ENCODE measurements around the gene RBBP4.
A peak's percentile ranks its signal among the peaks of the same experiment; 100 is the strongest.
"Not testable (repeated sequence)": the region's sequence is repeated elsewhere in the genome, so short reads cannot be mapped to it uniquely, and the experiment has no call there.

Gene RBBP4

GRCh38 chr1:32693455-32694174, 42.6 kb downstream of the RBBP4 start:
- DNase-seq (ENCODE audit: low spot score) = no peak

- peak; percentile 77 for DNase-seq (ENCODE audit: low spot score)
These were observed 44.3 kb downstream of the RBBP4 start for GRCh38 chr1:32695098-32695904.

- no peak for DNase-seq (ENCODE audit: low spot score)
These were observed 45.0 kb downstream of the RBBP4 start for GRCh38 chr1:32696041-32696440.

GRCh38 chr1:32696996-32697395, 46.0 kb downstream of the RBBP4 start:
- DNase-seq (ENCODE audit: low spot score) = not testable (repeated sequence)

GRCh38 chr1:32701421-32701911, 50.5 kb downstream of the RBBP4 start:
- peak; percentile 10 for DNase-seq (ENCODE audit: low spot score)

- DNase-seq (ENCODE audit: low spot score) = peak; percentile 24
These were observed 51.1 kb downstream of the RBBP4 start for GRCh38 chr1:32701951-32702598.

GRCh38 chr1:32702599-32703478, 51.8 kb downstream of the RBBP4 start, which contains the start of gene SYNC:
Gene SYNC (minus strand): TSS chr1:32702770. CDS start chr1:32702660, 110 bp downstream.
- peak; percentile 90 for DNase-seq (ENCODE audit: low spot score)

GRCh38 chr1:32703479-32704291, 52.7 kb downstream of the RBBP4 start:
- peak; percentile 92 for DNase-seq (ENCODE audit: low spot score)

- DNase-seq (ENCODE audit: low spot score) = no peak
These were observed 54.5 kb downstream of the RBBP4 start for GRCh38 chr1:32705516-32705915.

- DNase-seq (ENCODE audit: low spot score) = peak; percentile 1
These were observed 55.5 kb downstream of the RBBP4 start for GRCh38 chr1:32706491-32706890.

- no peak for DNase-seq (ENCODE audit: low spot score)
These were observed 58.1 kb downstream of the RBBP4 start for GRCh38 chr1:32709075-32709474.

GRCh38 chr1:32709476-32709875, 58.5 kb downstream of the RBBP4 start:
- DNase-seq (ENCODE audit: low spot score) = no peak

- DNase-seq (ENCODE audit: low spot score) = not testable (repeated sequence)
These were observed 60.2 kb downstream of the RBBP4 start for GRCh38 chr1:32711221-32711620.

GRCh38 chr1:32713081-32713480, 62.1 kb downstream of the RBBP4 start:
- no peak for DNase-seq (ENCODE audit: low spot score)

GRCh38 chr1:32714277-32714676, 63.3 kb downstream of the RBBP4 start:
- no peak for DNase-seq (ENCODE audit: low spot score)

GRCh38 chr1:32715901-32716311, 64.9 kb downstream of the RBBP4 start:
- DNase-seq (ENCODE audit: low spot score) = peak; percentile 41

GRCh38 chr1:32716312-32717148, 65.5 kb downstream of the RBBP4 start:
- DNase-seq (ENCODE audit: low spot score) = no peak

- no peak for DNase-seq (ENCODE audit: low spot score)
These were observed 66.5 kb downstream of the RBBP4 start for GRCh38 chr1:32717503-32717902.

- no peak for DNase-seq (ENCODE audit: low spot score)
These were observed 67.0 kb downstream of the RBBP4 start for GRCh38 chr1:32718036-32718435.

- no peak for DNase-seq (ENCODE audit: low spot score)
These were observed 67.5 kb downstream of the RBBP4 start for GRCh38 chr1:32718527-32718926.
